GM12875 (cell line): ENCODE results near the gene IL12RB2.
A peak's percentile ranks its signal among the peaks of the same experiment; 100 is the strongest.

ENCODE experiments used
- H3K4me3 ChIP-seq: one replicate; pipeline ENCODE4 v1.5.1; 2011; ENCODE audit warnings: low read depth, low read length, control low read depth
- TF ChIP-seq, protein P1 (sequence below): IDR thresholded peaks from 2 replicates; pipeline ENCODE4 v1.5.1; 2011; ENCODE audit warnings: low read depth, mild to moderate bottlenecking, control low read depth, inconsistent platforms, low read length, moderate library complexity, borderline replicate concordance; ENCODE audit not compliant: insufficient read depth

Gene IL12RB2

DNA sequence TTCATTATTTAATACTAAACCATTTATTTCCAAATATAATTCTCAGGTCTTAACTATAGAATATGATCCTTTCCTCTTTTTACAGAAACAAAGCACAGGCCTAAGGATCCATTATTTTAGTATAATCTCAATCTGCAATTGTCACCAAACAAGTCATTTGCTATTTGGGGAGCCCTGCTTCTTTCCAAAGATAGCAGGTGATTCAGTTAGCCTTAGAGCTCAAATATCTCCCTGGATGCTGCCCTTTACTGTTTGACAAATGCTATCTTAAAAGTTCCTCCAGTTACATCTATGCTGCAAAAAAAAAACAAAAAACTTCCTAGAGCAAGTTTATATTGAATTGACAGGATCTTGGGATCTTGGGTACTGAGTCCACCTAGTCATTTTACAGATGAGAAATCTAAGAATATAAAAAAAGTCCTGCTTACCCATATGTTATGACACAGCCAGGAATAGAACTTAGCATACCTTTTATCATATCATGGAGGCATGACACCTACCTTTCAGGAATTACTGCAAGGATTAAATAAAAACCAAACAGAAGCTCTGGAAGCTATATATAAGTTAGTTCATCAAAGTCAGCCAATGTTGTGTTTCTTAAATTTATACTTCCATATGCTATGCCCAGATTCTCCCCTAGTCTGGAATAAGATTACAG, 113.3 kb downstream of the IL12RB2 start:
- TF ChIP-seq, protein P1, sequence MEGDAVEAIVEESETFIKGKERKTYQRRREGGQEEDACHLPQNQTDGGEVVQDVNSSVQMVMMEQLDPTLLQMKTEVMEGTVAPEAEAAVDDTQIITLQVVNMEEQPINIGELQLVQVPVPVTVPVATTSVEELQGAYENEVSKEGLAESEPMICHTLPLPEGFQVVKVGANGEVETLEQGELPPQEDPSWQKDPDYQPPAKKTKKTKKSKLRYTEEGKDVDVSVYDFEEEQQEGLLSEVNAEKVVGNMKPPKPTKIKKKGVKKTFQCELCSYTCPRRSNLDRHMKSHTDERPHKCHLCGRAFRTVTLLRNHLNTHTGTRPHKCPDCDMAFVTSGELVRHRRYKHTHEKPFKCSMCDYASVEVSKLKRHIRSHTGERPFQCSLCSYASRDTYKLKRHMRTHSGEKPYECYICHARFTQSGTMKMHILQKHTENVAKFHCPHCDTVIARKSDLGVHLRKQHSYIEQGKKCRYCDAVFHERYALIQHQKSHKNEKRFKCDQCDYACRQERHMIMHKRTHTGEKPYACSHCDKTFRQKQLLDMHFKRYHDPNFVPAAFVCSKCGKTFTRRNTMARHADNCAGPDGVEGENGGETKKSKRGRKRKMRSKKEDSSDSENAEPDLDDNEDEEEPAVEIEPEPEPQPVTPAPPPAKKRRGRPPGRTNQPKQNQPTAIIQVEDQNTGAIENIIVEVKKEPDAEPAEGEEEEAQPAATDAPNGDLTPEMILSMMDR = no peak

DNA sequence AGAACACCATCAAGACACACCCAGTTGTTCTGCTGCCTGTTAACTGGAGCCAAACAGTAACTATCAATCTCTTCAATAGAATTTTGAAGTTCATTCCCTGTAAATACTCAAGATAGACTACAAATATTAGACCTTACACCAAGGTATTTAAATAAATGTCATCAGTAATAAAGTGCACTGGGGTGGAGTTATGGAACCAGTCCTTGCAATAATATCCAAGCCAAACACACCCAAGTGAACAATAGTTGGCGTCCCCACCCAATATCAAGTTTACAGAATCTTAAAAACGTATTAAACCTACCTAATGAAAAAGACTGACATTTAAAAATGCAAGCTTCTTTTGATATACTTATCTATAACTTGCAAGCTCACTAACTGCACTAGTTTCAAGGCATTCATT, 119.8 kb downstream of the IL12RB2 start:
- TF ChIP-seq, protein P1 = no peak
- peak overlapping the region; percentile 72 for H3K4me3 ChIP-seq

More for the DNA sequence above, 113.3 kb downstream of the IL12RB2 start:
- H3K4me3 ChIP-seq = no peak overlapping the region

DNA sequence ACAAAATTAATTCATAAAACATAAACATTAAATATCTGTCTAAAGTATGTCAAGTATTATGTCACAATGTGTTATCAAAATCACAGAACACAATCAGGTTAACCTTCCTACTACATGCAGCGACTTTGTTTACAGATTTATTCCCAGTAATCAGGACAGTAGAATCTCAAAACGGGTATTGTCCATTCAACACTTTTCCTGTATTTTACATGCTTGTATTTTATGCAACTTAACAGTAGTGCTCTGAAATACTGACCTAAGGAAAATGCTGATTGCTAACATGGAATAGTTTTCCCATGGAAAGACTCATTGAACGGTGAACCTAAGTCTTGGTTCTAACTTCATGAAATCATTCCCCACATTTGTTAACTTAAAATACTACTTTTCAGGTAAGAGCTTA, 120.3 kb downstream of the IL12RB2 start:
- TF ChIP-seq, protein P1 = no peak
- peak overlapping the region; percentile 72 for H3K4me3 ChIP-seq

DNA sequence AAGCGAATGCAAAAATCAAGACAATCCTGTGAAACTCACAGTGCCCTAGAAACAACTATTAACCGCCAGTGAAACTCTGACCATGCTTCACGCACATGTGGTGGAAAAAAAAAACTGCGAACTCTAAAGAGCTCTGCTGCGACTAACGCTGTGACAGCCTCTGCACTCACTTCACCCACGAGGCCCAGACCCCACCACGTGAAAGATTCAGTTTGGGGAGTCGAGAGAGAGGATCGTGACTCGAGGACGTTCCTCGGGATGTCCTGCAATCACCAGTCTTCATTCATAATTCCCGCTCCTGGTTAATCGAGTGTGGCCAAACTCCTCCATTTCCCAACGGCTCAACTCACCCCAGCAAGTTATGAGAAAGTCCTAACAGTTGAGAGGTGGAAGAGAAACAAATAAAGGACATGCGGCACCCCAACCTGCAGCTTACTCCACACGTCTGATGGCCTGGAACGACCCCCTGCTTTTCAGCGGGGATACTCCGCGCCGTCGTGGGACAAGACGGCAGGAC, 121.4 kb downstream of the IL12RB2 start:
- peak overlapping the region; percentile 72 for H3K4me3 ChIP-seq
- TF ChIP-seq, protein P1 = no peak

DNA sequence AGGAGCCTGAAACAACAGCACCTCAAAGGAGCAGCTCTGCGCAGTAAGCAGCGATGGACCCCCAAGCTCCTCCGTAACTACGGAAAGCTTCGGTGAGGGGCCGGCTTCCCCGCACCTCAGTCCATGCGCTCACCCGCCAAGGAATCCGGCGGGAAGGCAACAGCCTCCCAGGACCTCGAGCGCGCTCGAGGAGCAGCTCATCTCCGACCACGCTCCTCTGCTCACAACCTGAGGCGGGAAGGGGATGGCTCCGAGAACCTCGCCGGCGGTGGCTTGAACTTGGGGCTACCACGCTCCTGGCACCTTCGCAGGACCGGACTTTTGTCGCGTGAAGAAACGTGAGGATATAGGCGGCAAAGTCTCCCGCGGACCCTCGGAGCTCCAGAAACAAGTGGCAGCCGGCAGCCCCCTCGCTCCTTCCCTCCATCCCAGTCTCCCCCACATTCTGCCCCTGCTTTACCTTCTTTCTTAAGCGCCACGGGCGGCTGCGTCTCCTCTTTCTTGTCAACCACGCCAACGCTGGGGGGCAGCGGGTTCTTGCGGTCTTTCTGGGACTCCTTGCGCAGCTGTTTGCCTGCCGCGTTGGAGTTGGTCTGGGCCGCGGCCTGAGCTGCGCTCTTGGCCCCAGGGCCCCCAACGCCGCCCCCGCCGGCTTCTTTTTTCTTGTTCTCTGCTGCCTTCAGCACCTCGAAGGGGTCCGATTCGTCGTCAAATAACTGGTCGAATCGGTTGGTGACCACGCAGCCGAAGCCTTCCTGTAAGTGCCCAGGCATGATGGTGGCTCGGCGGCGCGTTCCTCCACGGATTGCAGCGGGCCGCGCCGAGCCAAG, 122.1 kb downstream of the IL12RB2 start:
- TF ChIP-seq, protein P1 = no peak
- H3K4me3 ChIP-seq = peak overlapping the region; percentile 72

DNA sequence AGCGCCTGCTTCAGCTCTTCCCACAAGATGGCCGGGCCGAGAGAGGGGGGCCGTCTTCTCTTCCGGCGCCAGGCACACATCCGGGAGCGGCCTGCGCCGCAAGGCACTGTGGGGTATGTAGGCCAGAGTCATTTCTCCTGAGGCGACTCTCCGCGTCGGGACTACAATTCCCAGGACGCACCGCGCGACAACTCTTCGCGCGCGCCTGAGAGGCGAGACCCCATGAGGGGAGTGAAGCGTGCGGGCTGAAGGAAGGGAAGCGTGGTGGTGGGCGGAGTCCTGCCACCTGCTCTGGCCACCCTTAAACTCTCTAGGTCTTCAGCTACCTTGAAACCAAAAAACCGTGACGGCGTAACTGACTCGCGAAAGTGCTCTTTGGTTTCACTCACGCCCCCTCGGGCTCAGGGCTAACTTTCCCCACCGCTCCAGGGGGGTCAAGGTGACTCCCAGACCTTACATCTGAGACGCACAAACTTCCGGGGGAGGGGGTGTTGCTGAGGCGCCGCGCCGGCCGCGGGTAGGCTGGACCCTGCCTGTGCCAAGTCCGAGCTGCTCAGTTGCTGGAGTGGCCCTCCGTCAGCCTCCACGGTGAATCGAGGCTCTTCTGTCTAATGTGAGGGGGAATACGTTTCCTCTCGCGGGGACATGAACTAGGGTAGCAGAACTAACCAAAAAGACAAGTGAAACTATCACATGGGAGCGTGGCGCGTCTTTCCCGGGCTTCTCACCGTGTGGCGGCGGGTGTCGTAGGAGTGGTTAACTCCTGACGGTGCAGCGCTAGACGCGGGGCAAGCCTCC, 122.9 kb downstream of the IL12RB2 start, which contains the start of gene SERBP1:
SERBP1 (minus strand) TSS at position 45 of the 798 bp plus-strand sequence. CDS start 102 bp downstream, outside the sequence.
- TF ChIP-seq, protein P1 = no peak
- H3K4me3 ChIP-seq = peak within 1 kb of the TSS; percentile 72
